Stimulated activated naive CD8-positive, alpha-beta T cell treated with anti-CD3 and anti-CD28 coated beads, Interleukin-15, amount 100 ng/mL, for 72 hours (primary cell): ENCODE data around the gene GJA9.
"Not testable (repeated sequence)": the region's sequence is repeated elsewhere in the genome, so short reads cannot be mapped to it uniquely, and the experiment has no call there.

ENCODE experiments used
- ATAC-seq: fragments of 150-1000 bp; cut with Tn5 transposase; 2 replicates; pipeline ENCODE4 v1.10.0; 2021; ENCODE audit warnings: mild to moderate bottlenecking, moderate library complexity
- DNase-seq, 2 donors: peaks; one replicate each; pipeline ENCODE4 v3.0.0; 2021 to 2022
- H3K27ac Mint-ChIP-seq, 2 donors: one replicate each; pipeline ENCODE4 v1.8.0; 2022; ENCODE audit warnings: mild to moderate bottlenecking in 2 of 2, mixed read lengths in 2 of 2, moderate library complexity in 2 of 2
- H3K27me3 Mint-ChIP-seq: one replicate; pipeline ENCODE4 v1.8.0; 2022; ENCODE audit warnings: mixed read lengths
- H3K4me1 Mint-ChIP-seq: one replicate; pipeline ENCODE4 v1.8.0; 2022; ENCODE audit warnings: mild to moderate bottlenecking, mixed read lengths
- H3K4me3 Mint-ChIP-seq, 2 donors: one replicate each; pipeline ENCODE4 v1.8.0; 2022; ENCODE audit warnings: mild to moderate bottlenecking in 2 of 2, mixed read lengths in 2 of 2, moderate library complexity in 1 of 2
- H3K9me3 Mint-ChIP-seq, 2 donors: one replicate each; pipeline ENCODE4 v1.8.0; 2022; ENCODE audit warnings: mixed read lengths in 2 of 2

Gene GJA9

GRCh38 chr1:38881487-38881886, at the start of gene GJA9:
Gene GJA9, minus strand, starts transcription at chr1:38881587. Its CDS starts 5,489 bp downstream, at chr1:38876098.
- H3K4me3 Mint-ChIP-seq = no peak within 1 kb of the TSS
- no peak within 1 kb of the TSS for H3K27ac Mint-ChIP-seq
- no peak for ATAC-seq
- no peak for DNase-seq
- no peaks in the 10 kb centered on the region for H3K9me3 Mint-ChIP-seq
- H3K4me1 Mint-ChIP-seq = no peaks in the 10 kb centered on the region
- no peaks in the 10 kb centered on the region for H3K27me3 Mint-ChIP-seq

- Mint-ChIP-seq H3K27me3 (no peaks in the 10 kb centered on the region), H3K4me3 (no peak overlapping the region), H3K27ac (no peak overlapping the region), H3K9me3 (no peaks in the 10 kb centered on the region), H3K4me1 (no peaks in the 10 kb centered on the region)
- DNase-seq = no peak
- no peak for ATAC-seq
Measured at GRCh38 chr1:38929476-38929875, 48.1 kb upstream of the GJA9 start.

GRCh38 chr1:38929054-38929453, 47.7 kb upstream of the GJA9 start:
- H3K27me3 Mint-ChIP-seq = no peaks in the 10 kb centered on the region
- ATAC-seq (no peak), DNase-seq (no peak)
- no peak overlapping the region for H3K27ac Mint-ChIP-seq
- no peaks in the 10 kb centered on the region for H3K9me3 Mint-ChIP-seq
- no peaks in the 10 kb centered on the region for H3K4me1 Mint-ChIP-seq
- H3K4me3 Mint-ChIP-seq = no peak overlapping the region

- H3K27me3 Mint-ChIP-seq = no peaks in the 10 kb centered on the region
- ATAC-seq (no peak), DNase-seq (no peak)
- no peak overlapping the region for H3K27ac Mint-ChIP-seq
- H3K4me1 Mint-ChIP-seq = no peaks in the 10 kb centered on the region
- no peaks in the 10 kb centered on the region for H3K9me3 Mint-ChIP-seq
- no peak overlapping the region for H3K4me3 Mint-ChIP-seq
Measured at GRCh38 chr1:38926091-38926490, 44.7 kb upstream of the GJA9 start.

- no peak overlapping the region for H3K27ac Mint-ChIP-seq
- H3K9me3 Mint-ChIP-seq = no peaks in the 10 kb centered on the region
- H3K4me1 Mint-ChIP-seq = no peaks in the 10 kb centered on the region
- H3K4me3 Mint-ChIP-seq = no peak overlapping the region
- DNase-seq (no peak), ATAC-seq (no peak)
- H3K27me3 Mint-ChIP-seq = no peaks in the 10 kb centered on the region
Measured at GRCh38 chr1:38925391-38925790, 44.0 kb upstream of the GJA9 start.

- H3K9me3 Mint-ChIP-seq = no peaks in the 10 kb centered on the region
- H3K4me3 Mint-ChIP-seq = no peak overlapping the region
- no peak for DNase-seq
- H3K4me1 Mint-ChIP-seq = no peaks in the 10 kb centered on the region
- H3K27ac Mint-ChIP-seq = peak overlapping the region in 1 of 2 donors; percentile 38
- no peak for ATAC-seq
- no peaks in the 10 kb centered on the region for H3K27me3 Mint-ChIP-seq
Measured at GRCh38 chr1:38923607-38924006, 42.2 kb upstream of the GJA9 start.

- Mint-ChIP-seq H3K4me1 (peaks cover 9% of the 10 kb centered on the region), H3K27me3 (no peaks in the 10 kb centered on the region), H3K9me3 (no peaks in the 10 kb centered on the region), H3K4me3 (no peak overlapping the region), H3K27ac (peak overlapping the region in 1 of 2 donors; percentile 92)
- ATAC-seq (no peak), DNase-seq (no peak)
Measured at GRCh38 chr1:38919130-38919529, 37.7 kb upstream of the GJA9 start.

- ATAC-seq (no peak), DNase-seq (no peak)
- H3K27me3 Mint-ChIP-seq = no peaks in the 10 kb centered on the region
- no peak overlapping the region for H3K4me3 Mint-ChIP-seq
- H3K27ac Mint-ChIP-seq = no peak overlapping the region
- no peaks in the 10 kb centered on the region for H3K9me3 Mint-ChIP-seq
- peaks cover 9% of the 10 kb centered on the region for H3K4me1 Mint-ChIP-seq
Measured at GRCh38 chr1:38918568-38918967, 37.2 kb upstream of the GJA9 start.

GRCh38 chr1:38917772-38918171, 36.4 kb upstream of the GJA9 start:
- no peak for DNase-seq
- no peaks in the 10 kb centered on the region for H3K27me3 Mint-ChIP-seq
- peaks cover 9% of the 10 kb centered on the region for H3K4me1 Mint-ChIP-seq
- H3K9me3 Mint-ChIP-seq = no peaks in the 10 kb centered on the region
- no peak overlapping the region for H3K27ac Mint-ChIP-seq
- no peak overlapping the region for H3K4me3 Mint-ChIP-seq
- ATAC-seq = no peak

GRCh38 chr1:38917337-38917736, 36.0 kb upstream of the GJA9 start:
- no peaks in the 10 kb centered on the region for H3K9me3 Mint-ChIP-seq
- H3K27me3 Mint-ChIP-seq = no peaks in the 10 kb centered on the region

GRCh38 chr1:38915352-38915948, 34.1 kb upstream of the GJA9 start:
- Mint-ChIP-seq H3K4me3 (no peak overlapping the region), H3K9me3 (no peaks in the 10 kb centered on the region), H3K4me1 (peaks cover 9% of the 10 kb centered on the region), H3K27me3 (no peaks in the 10 kb centered on the region), H3K27ac (no peak overlapping the region)
- ATAC-seq (peak; percentile 91), DNase-seq (peak in 1 of 2 donors; percentile 41)

More at GRCh38 chr1:38917337-38917736, 36.0 kb upstream of the GJA9 start:
- no peak for DNase-seq
- H3K4me3 Mint-ChIP-seq = no peak overlapping the region
- peaks cover 9% of the 10 kb centered on the region for H3K4me1 Mint-ChIP-seq
- no peak overlapping the region for H3K27ac Mint-ChIP-seq
- no peak for ATAC-seq

- not testable (repeated sequence) for ATAC-seq, H3K4me3 Mint-ChIP-seq, H3K27ac Mint-ChIP-seq
Measured at GRCh38 chr1:38914908-38915307, 33.5 kb upstream of the GJA9 start.

GRCh38 chr1:38908821-38909220, 27.4 kb upstream of the GJA9 start:
- DNase-seq (no peak), ATAC-seq (no peak)
- Mint-ChIP-seq H3K27ac (no peak overlapping the region), H3K27me3 (no peaks in the 10 kb centered on the region), H3K4me1 (no peaks in the 10 kb centered on the region), H3K4me3 (no peak overlapping the region), H3K9me3 (no peaks in the 10 kb centered on the region)

More at GRCh38 chr1:38914908-38915307, 33.5 kb upstream of the GJA9 start:
- not testable (repeated sequence) for H3K27me3 Mint-ChIP-seq, DNase-seq, H3K4me1 Mint-ChIP-seq, H3K9me3 Mint-ChIP-seq

- Mint-ChIP-seq H3K27ac (no peak overlapping the region), H3K4me1 (no peaks in the 10 kb centered on the region), H3K9me3 (no peaks in the 10 kb centered on the region), H3K4me3 (no peak overlapping the region), H3K27me3 (no peaks in the 10 kb centered on the region)
- DNase-seq (no peak), ATAC-seq (no peak)
Measured at GRCh38 chr1:38905985-38906384, 24.6 kb upstream of the GJA9 start.

GRCh38 chr1:38899560-38899959, 18.2 kb upstream of the GJA9 start:
- no peaks in the 10 kb centered on the region for H3K27me3 Mint-ChIP-seq
- no peaks in the 10 kb centered on the region for H3K9me3 Mint-ChIP-seq
- H3K4me1 Mint-ChIP-seq = no peaks in the 10 kb centered on the region
- no peak overlapping the region for H3K27ac Mint-ChIP-seq
- H3K4me3 Mint-ChIP-seq = no peak overlapping the region
- DNase-seq (no peak), ATAC-seq (no peak)

- Mint-ChIP-seq H3K27me3 (no peaks in the 10 kb centered on the region), H3K27ac (no peak overlapping the region), H3K4me1 (no peaks in the 10 kb centered on the region), H3K9me3 (no peaks in the 10 kb centered on the region), H3K4me3 (no peak overlapping the region)
- ATAC-seq (no peak), DNase-seq (no peak)
Measured at GRCh38 chr1:38898653-38899230, 17.4 kb upstream of the GJA9 start.

GRCh38 chr1:38896169-38896568, 14.8 kb upstream of the GJA9 start:
- H3K4me3 Mint-ChIP-seq = no peak overlapping the region
- ATAC-seq = no peak
- DNase-seq = no peak
- H3K27ac Mint-ChIP-seq = no peak overlapping the region
- no peaks in the 10 kb centered on the region for H3K4me1 Mint-ChIP-seq
- no peaks in the 10 kb centered on the region for H3K27me3 Mint-ChIP-seq
- H3K9me3 Mint-ChIP-seq = no peaks in the 10 kb centered on the region
